H9 (cell line): ENCODE results near the gene TYK2. TPM values are rescaled to one million over a fixed set of nuclear protein-coding genes. Genes with fewer than 3 reads are reported as not detected.

Experiments
- DNase-seq: peaks from one replicate; pipeline ENCODE4 v3.0.0-alpha.2; 2017
- H2AFZ ChIP-seq: one replicate; pipeline ENCODE4 v1.6.1; 2013; ENCODE audit warnings: mild to moderate bottlenecking, low read length, control low read depth, moderate library complexity
- H2AK5ac ChIP-seq: 2 replicates; pipeline ENCODE4 v1.6.1; 2013; ENCODE audit warnings: low read length, control low read depth, mixed read lengths; ENCODE audit not compliant: insufficient read length
- H2BK120ac ChIP-seq: one replicate; pipeline ENCODE4 v1.6.1; 2013; ENCODE audit warnings: low read depth, mild to moderate bottlenecking, low read length, control low read depth, inconsistent platforms; ENCODE audit not compliant: poor library complexity, severe bottlenecking
- H2BK12ac ChIP-seq: 2 replicates; pipeline ENCODE4 v1.6.1; 2013; ENCODE audit warnings: low read length, control low read depth, mixed read lengths, low read depth; ENCODE audit not compliant: insufficient read length
- H2BK15ac ChIP-seq: 2 replicates; pipeline ENCODE4 v1.6.1; 2013; ENCODE audit warnings: low read depth, low read length, control low read depth
- H2BK20ac ChIP-seq: one replicate; pipeline ENCODE4 v1.6.1; 2013; ENCODE audit warnings: low read depth, mild to moderate bottlenecking, low read length, control low read depth, inconsistent platforms; ENCODE audit not compliant: poor library complexity, severe bottlenecking
- H2BK5ac ChIP-seq: 2 replicates; pipeline ENCODE4 v1.6.1; 2013; ENCODE audit warnings: low read length, control low read depth, mixed read lengths; ENCODE audit not compliant: insufficient read length
- H3K14ac ChIP-seq: 2 replicates; pipeline ENCODE4 v1.6.1; 2013; ENCODE audit warnings: low read length, control low read depth; ENCODE audit not compliant: insufficient read depth
- H3K18ac ChIP-seq: 2 replicates; pipeline ENCODE4 v1.6.1; 2013; ENCODE audit warnings: low read depth, mild to moderate bottlenecking, mixed read lengths, low read length, control low read depth; ENCODE audit not compliant: insufficient read length
- H3K23ac ChIP-seq: 2 replicates; pipeline ENCODE4 v1.6.1; 2013; ENCODE audit warnings: low read length, control low read depth, mixed read lengths, low read depth; ENCODE audit not compliant: insufficient read length
- H3K23me2 ChIP-seq: 2 replicates; pipeline ENCODE4 v1.6.1; 2013; ENCODE audit warnings: low read depth, mild to moderate bottlenecking, mixed read lengths, low read length, control low read depth; ENCODE audit not compliant: insufficient read length, poor library complexity, severe bottlenecking
- H3K27ac ChIP-seq: 2 replicates; pipeline ENCODE4 v1.5.1; 2013; ENCODE audit warnings: low read length, control low read depth, mixed read lengths, low read depth; ENCODE audit not compliant: insufficient read length
- H3K27me3 ChIP-seq: 2 replicates; pipeline ENCODE4 v1.6.1; 2013; ENCODE audit warnings: low read length, control low read depth, inconsistent platforms; ENCODE audit not compliant: insufficient read depth
- H3K4ac ChIP-seq: 2 replicates; pipeline ENCODE4 v1.6.1; 2013; ENCODE audit warnings: low read depth, mild to moderate bottlenecking, control low read depth, inconsistent platforms, low read length, moderate library complexity
- H3K4me1 ChIP-seq: 2 replicates; pipeline ENCODE4 v1.6.1; 2013; ENCODE audit warnings: low read length, control low read depth, inconsistent platforms; ENCODE audit not compliant: insufficient read depth
- H3K4me2 ChIP-seq: 2 replicates; pipeline ENCODE4 v1.6.1; 2013; ENCODE audit warnings: low read length, control low read depth, mixed read lengths; ENCODE audit not compliant: insufficient read length, insufficient read depth
- H3K56ac ChIP-seq: 2 replicates; pipeline ENCODE4 v1.6.1; 2013; ENCODE audit warnings: low read depth, mild to moderate bottlenecking, mixed read lengths, low read length, control low read depth; ENCODE audit not compliant: insufficient read length
- H3K79me1 ChIP-seq: 2 replicates; pipeline ENCODE4 v1.6.1; 2013; ENCODE audit warnings: low read depth, mild to moderate bottlenecking, moderate library complexity, low read length, control low read depth, inconsistent platforms; ENCODE audit not compliant: insufficient read depth, poor library complexity, severe bottlenecking
- H3K79me2 ChIP-seq: 2 replicates; pipeline ENCODE4 v1.6.1; 2013; ENCODE audit warnings: low read length, control low read depth, inconsistent platforms; ENCODE audit not compliant: insufficient read depth
- H3K9ac ChIP-seq: 2 replicates; pipeline ENCODE4 v1.6.1; 2013; ENCODE audit warnings: low read length, control low read depth, mixed read lengths; ENCODE audit not compliant: insufficient read length; ENCODE audit errors: extremely low read depth
- H3K9me3 ChIP-seq: one replicate; pipeline ENCODE4 v1.6.1; 2013; ENCODE audit warnings: low read depth, low read length, inconsistent platforms; ENCODE audit not compliant: control insufficient read depth
- H3T11ph ChIP-seq: one replicate; pipeline ENCODE4 v1.6.1; 2013; ENCODE audit warnings: mild to moderate bottlenecking, low read length, control low read depth, inconsistent platforms
- H4K20me1 ChIP-seq: one replicate; pipeline ENCODE4 v1.6.1; 2013; ENCODE audit not compliant: control insufficient read depth, insufficient read length, insufficient read depth
- H4K5ac ChIP-seq: 2 replicates; pipeline ENCODE4 v1.6.1; 2013; ENCODE audit warnings: low read depth, mild to moderate bottlenecking, mixed read lengths, low read length, control low read depth; ENCODE audit not compliant: insufficient read length
- H4K8ac ChIP-seq: replicated peaks from 2 replicates; pipeline ENCODE4 v1.6.1; 2013; ENCODE audit warnings: low read length, control low read depth, mixed read lengths, low read depth; ENCODE audit not compliant: insufficient read length
- H4K91ac ChIP-seq: 2 replicates; pipeline ENCODE4 v1.6.1; 2013; ENCODE audit warnings: low read depth, mild to moderate bottlenecking, moderate library complexity, mixed read lengths, low read length, control low read depth; ENCODE audit not compliant: insufficient read length
- H3K27ac Mint-ChIP-seq, 3 experiments: 2 replicates in 2 of 3; 3 replicates in 1 of 3; pipeline ENCODE4 v1.8.0; 2020 to 2021; ENCODE audit warnings: mixed read lengths in 3 of 3, mild to moderate bottlenecking in 1 of 3, moderate library complexity in 1 of 3
- H3K27me3 Mint-ChIP-seq: 2 replicates; pipeline ENCODE4 v1.8.0; 2021; ENCODE audit warnings: low read depth, mild to moderate bottlenecking, moderate library complexity, mixed read lengths
- H3K36me3 Mint-ChIP-seq, 3 experiments: 2 replicates in 2 of 3; 3 replicates in 1 of 3; pipeline ENCODE4 v1.8.0; 2020 to 2021; ENCODE audit warnings: low read depth in 3 of 3, mixed read lengths in 3 of 3; ENCODE audit not compliant: insufficient read depth in 1 of 3
- H3K4me1 Mint-ChIP-seq, 2 experiments: 2 replicates each; pipeline ENCODE4 v1.8.0; 2020; ENCODE audit warnings: mixed read lengths in 2 of 2
- H3K4me3 Mint-ChIP-seq, 2 experiments: 2 replicates in 1 of 2; 3 replicates in 1 of 2; pipeline ENCODE4 v1.8.0; 2020 to 2021; ENCODE audit warnings: mild to moderate bottlenecking in 2 of 2, mixed read lengths in 2 of 2, moderate library complexity in 1 of 2
- H3K9me3 Mint-ChIP-seq, 2 experiments: 2 replicates in 1 of 2; 3 replicates in 1 of 2; pipeline ENCODE4 v1.8.0; 2020; ENCODE audit warnings: mild to moderate bottlenecking in 2 of 2, mixed read lengths in 2 of 2, moderate library complexity in 1 of 2
- WGBS: extraction: QIAGEN DNeasy Blood & Tissue Kit; methylation state at CpG from one replicate; pipeline ENCODE4 v1.1.7; 2013; ENCODE audit warnings: missing lambda C conversion rate, low lambda C conversion rate, mixed read lengths; ENCODE audit not compliant: insufficient read length; ENCODE audit errors: extremely low coverage; 5-methylcytosine and 5-hydroxymethylcytosine counted together
- total RNA-seq: library from RNA; stranded (reverse); gene quantifications from 2 replicates; pipeline ENCODE4 v1.2.1, GENCODE V29; 2021
- TF ChIP-seq, protein P1 (sequence below): fragments of 200-600 bp; sonication (generic); conservative IDR thresholded peaks from 3 replicates; pipeline ENCODE4 v1.8.0; 2021; ENCODE audit warnings: antibody characterized with exemption, mild to moderate bottlenecking

The TYK2 gene
- total RNA-seq, 1 experiment from 2014 or later, result 61.4 TPM

- H3K18ac ChIP-seq, result no peak overlapping the region
- no peaks in the 10 kb centered on the region for H4K20me1 ChIP-seq
- Mint-ChIP-seq H3K36me3 (peaks cover 22 to 69% (median 54%) of the 10 kb centered on the region in 3 experiments), H3K27ac (peak overlapping the region in 1 of 3 experiments; percentile 0; a peak in 1 of 7 replicates), H3K4me1 (no peaks in the 10 kb centered on the region), H3K4me3 (no peak overlapping the region), H3K9me3 (no peaks in the 10 kb centered on the region; a peak in 1 of 5 replicates), H3K27me3 (no peaks in the 10 kb centered on the region)
- no peak overlapping the region for H3K9ac ChIP-seq
- no peaks in the 10 kb centered on the region for H3K27me3 ChIP-seq
- H2BK15ac ChIP-seq, result no peak overlapping the region
- H3K79me2 ChIP-seq, result no peaks in the 10 kb centered on the region
- no peak overlapping the region for H3K23ac ChIP-seq
- DNase-seq, result no peak
- H2AFZ ChIP-seq, result no peak overlapping the region
- H2AK5ac ChIP-seq, result no peak overlapping the region
- no peak overlapping the region for H2BK5ac ChIP-seq
- no peak overlapping the region for H2BK20ac ChIP-seq
- H4K8ac ChIP-seq, result no peak overlapping the region
- no peaks in the 10 kb centered on the region for H3K23me2 ChIP-seq
- H3K56ac ChIP-seq, result no peak overlapping the region
- no peak overlapping the region for H3T11ph ChIP-seq
- no peak overlapping the region for H2BK120ac ChIP-seq
- H3K4me2 ChIP-seq, result no peak overlapping the region
- no CpG with 5 or more reads among the region's 19 CpGs for WGBS
- no peak overlapping the region for H4K91ac ChIP-seq
- no peaks in the 10 kb centered on the region for H3K4me1 ChIP-seq
- TF ChIP-seq, protein P1, sequence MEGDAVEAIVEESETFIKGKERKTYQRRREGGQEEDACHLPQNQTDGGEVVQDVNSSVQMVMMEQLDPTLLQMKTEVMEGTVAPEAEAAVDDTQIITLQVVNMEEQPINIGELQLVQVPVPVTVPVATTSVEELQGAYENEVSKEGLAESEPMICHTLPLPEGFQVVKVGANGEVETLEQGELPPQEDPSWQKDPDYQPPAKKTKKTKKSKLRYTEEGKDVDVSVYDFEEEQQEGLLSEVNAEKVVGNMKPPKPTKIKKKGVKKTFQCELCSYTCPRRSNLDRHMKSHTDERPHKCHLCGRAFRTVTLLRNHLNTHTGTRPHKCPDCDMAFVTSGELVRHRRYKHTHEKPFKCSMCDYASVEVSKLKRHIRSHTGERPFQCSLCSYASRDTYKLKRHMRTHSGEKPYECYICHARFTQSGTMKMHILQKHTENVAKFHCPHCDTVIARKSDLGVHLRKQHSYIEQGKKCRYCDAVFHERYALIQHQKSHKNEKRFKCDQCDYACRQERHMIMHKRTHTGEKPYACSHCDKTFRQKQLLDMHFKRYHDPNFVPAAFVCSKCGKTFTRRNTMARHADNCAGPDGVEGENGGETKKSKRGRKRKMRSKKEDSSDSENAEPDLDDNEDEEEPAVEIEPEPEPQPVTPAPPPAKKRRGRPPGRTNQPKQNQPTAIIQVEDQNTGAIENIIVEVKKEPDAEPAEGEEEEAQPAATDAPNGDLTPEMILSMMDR, result no peak
- no peak overlapping the region for H3K14ac ChIP-seq
- no peak overlapping the region for H3K27ac ChIP-seq
- no peak overlapping the region for H3K4ac ChIP-seq
- H3K9me3 ChIP-seq, result no peaks in the 10 kb centered on the region
- H4K5ac ChIP-seq, result no peak overlapping the region
- H3K79me1 ChIP-seq, result no peaks in the 10 kb centered on the region
- H2BK12ac ChIP-seq, result no peak overlapping the region
Observed at GRCh38 chr19:10321874-10322835, 58.2 kb downstream of the TYK2 start.
